A549 (cell line): ENCODE results near the gene TMEM196.

Experiments
- KDM5A ChIP-seq: fragments of 200-600 bp; sonication (generic); IDR thresholded peaks from 2 replicates; pipeline ENCODE4 v1.6.1; 2016; ENCODE audit warnings: antibody characterized with exemption, mild to moderate bottlenecking
- MAZ ChIP-seq: fragments of 150-350 bp; IDR thresholded peaks from 2 replicates; pipeline ENCODE4 v1.6.1; 2014; ENCODE audit warnings: antibody characterized with exemption, low read depth, low read length, borderline replicate concordance
- MYC ChIP-seq: IDR thresholded peaks from 2 replicates; pipeline ENCODE4 v1.6.1; 2012; ENCODE audit warnings: mild to moderate bottlenecking, inconsistent platforms, low read length, improper control_type of control experiment, borderline replicate concordance
- POLR2A ChIP-seq: IDR thresholded peaks from 2 replicates; pipeline ENCODE4 v1.6.1; 2012; ENCODE audit warnings: mild to moderate bottlenecking, low read length
- POLR2AphosphoS2 ChIP-seq: conservative IDR thresholded peaks from 2 replicates; pipeline ENCODE4 v1.6.1; 2012; ENCODE audit warnings: low read length, improper control_type of control experiment, inconsistent platforms
- RAD21 ChIP-seq, 2 experiments: fragments of >200 bp in 1 of 2; sonication (Bioruptor Twin) in 1 of 2; formaldehyde crosslinking in 1 of 2; IDR thresholded peaks in 1 of 2; conservative IDR thresholded peaks in 1 of 2; 2 replicates in 1 of 2; 3 replicates in 1 of 2; pipeline ENCODE4 v1.6.1; 2012 to 2018; ENCODE audit warnings: inconsistent platforms in 1 of 2
- RFX5 ChIP-seq: fragments of 450-650 bp; IDR thresholded peaks from 2 replicates; pipeline ENCODE4 v1.7.1; 2014; ENCODE audit warnings: antibody characterized with exemption, mild to moderate bottlenecking, moderate library complexity
- ZNF302 ChIP-seq: fragments of 250-450 bp; sonication (Bioruptor Pico); IDR thresholded peaks from 2 replicates; pipeline ENCODE4 v1.9.0; 2021; ENCODE audit warnings: inconsistent platforms, mild to moderate bottlenecking, moderate library complexity
- TF ChIP-seq, protein P1 (sequence below): fragments of 150-350 bp; IDR thresholded peaks from 2 replicates; pipeline ENCODE4 v1.6.1; 2014; ENCODE audit warnings: low read depth, mild to moderate bottlenecking, low read length
- TF ChIP-seq, protein P2 (sequence below): fragments of >200 bp; sonication (Bioruptor Twin); formaldehyde crosslinking; IDR thresholded peaks from 3 replicates; pipeline ENCODE4 v1.5.1; 2016

DNA sequence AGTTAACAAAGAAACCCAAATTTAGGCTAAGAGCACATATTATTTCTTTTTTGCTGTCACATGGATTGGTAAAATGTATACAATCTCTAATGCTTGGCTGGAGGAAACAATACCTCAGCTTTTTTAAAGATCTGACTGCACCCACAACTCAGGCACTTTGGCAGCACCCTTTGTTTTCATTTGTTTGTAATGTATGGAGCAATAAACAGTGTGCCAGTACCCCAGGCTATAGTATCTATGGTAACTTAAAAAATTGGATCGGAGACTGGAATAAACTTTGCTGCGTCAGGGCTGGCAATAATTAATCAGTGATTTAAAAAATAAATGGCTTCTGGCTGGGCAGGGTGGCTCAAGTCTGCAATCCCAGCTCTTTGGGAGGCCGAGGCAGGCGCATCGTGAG, 91.8 kb downstream of the TMEM196 start:
- TF ChIP-seq ZNF302 (CRISPR knock-in tag), result no peak
- TF ChIP-seq, protein P1, sequence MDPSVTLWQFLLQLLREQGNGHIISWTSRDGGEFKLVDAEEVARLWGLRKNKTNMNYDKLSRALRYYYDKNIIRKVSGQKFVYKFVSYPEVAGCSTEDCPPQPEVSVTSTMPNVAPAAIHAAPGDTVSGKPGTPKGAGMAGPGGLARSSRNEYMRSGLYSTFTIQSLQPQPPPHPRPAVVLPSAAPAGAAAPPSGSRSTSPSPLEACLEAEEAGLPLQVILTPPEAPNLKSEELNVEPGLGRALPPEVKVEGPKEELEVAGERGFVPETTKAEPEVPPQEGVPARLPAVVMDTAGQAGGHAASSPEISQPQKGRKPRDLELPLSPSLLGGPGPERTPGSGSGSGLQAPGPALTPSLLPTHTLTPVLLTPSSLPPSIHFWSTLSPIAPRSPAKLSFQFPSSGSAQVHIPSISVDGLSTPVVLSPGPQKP, result no peak
- TF ChIP-seq, protein P2, sequence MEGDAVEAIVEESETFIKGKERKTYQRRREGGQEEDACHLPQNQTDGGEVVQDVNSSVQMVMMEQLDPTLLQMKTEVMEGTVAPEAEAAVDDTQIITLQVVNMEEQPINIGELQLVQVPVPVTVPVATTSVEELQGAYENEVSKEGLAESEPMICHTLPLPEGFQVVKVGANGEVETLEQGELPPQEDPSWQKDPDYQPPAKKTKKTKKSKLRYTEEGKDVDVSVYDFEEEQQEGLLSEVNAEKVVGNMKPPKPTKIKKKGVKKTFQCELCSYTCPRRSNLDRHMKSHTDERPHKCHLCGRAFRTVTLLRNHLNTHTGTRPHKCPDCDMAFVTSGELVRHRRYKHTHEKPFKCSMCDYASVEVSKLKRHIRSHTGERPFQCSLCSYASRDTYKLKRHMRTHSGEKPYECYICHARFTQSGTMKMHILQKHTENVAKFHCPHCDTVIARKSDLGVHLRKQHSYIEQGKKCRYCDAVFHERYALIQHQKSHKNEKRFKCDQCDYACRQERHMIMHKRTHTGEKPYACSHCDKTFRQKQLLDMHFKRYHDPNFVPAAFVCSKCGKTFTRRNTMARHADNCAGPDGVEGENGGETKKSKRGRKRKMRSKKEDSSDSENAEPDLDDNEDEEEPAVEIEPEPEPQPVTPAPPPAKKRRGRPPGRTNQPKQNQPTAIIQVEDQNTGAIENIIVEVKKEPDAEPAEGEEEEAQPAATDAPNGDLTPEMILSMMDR, result no peak
- no peak for TF ChIP-seq KDM5A
- TF ChIP-seq RAD21 (conservative IDR thresholded peaks at IDR 0.05 in 1 of 2, IDR thresholded peaks at IDR 0.05 in 1 of 2), result no peak
- no peak for TF ChIP-seq POLR2AphosphoS2
- TF ChIP-seq MYC, result no peak
- no peak for TF ChIP-seq MAZ
- TF ChIP-seq RFX5, result no peak
- no peak for TF ChIP-seq POLR2A
